Uterus (tissue), 2 donors: ENCODE results near the gene PTPRE.

Experiments used
- CTCF ChIP-seq, 4 experiments: fragments of 200-600 bp in 2 of 4; fragments of 450-650 bp in 2 of 4; sonication (generic) in 2 of 4; IDR thresholded peaks; one replicate each; pipeline ENCODE4 v1.5.1; 2016 to 2019; ENCODE audit warnings: antibody characterized with exemption in 4 of 4, mild to moderate bottlenecking in 2 of 4, moderate library complexity in 1 of 4
- POLR2A ChIP-seq, 2 donors: fragments of 450-650 bp; IDR thresholded peaks; one replicate each; pipeline ENCODE4 v1.6.1; 2016; ENCODE audit warnings: antibody characterized with exemption in 2 of 2, mild to moderate bottlenecking in 1 of 2, moderate library complexity in 1 of 2

DNA sequence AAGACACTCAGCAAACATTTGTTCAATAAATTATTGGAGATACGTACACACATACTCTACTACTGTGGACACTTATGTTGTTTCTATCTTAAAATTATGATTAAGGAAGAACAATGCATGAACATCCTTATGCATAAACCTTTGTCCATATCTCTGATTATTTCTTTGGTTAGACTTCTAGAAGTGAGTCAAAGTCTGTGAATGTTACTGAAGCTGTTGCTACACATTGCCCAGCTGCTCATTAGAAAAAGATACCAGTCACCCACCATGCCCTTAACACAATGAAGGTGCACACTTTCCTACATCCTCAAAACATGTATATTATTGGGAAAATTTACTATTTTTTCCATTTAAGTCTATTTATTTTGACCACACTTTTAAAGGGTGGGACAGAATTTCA, 12.8 kb upstream of the PTPRE start:
- TF ChIP-seq POLR2A (IDR thresholded peaks at IDR 0.05): no peak
- no peak for TF ChIP-seq CTCF (IDR thresholded peaks at IDR 0.05)
